Endothelial cell of umbilical vein (primary cell): Measurements from ENCODE around the gene FBXO2. TPM values are rescaled to one million over a fixed set of nuclear protein-coding genes. Genes with fewer than 3 reads are reported as not detected.

Experiments used
- BruUV-seq: library from RNA; stranded (reverse); fragments of 400-500 nt; replicated peaks from 2 replicates; lab custom pipeline; 2021; lab: Mats Ljungman, UMichigan
- CTCF ChIA-PET: fragments of 300-600, 350-600 bp; sonication (Branson Sonifier 250); formaldehyde crosslinking; loops from one replicate; lab custom pipeline; 2021; ENCODE audit warnings: antibody characterized with exemption, inconsistent platforms; lab: Charles Lee
- POLR2A ChIA-PET: fragments of 300-600, 350-600 bp; sonication (Branson Sonifier 250); formaldehyde crosslinking; loops from one replicate; lab custom pipeline; 2021; ENCODE audit warnings: antibody characterized with exemption, inconsistent platforms; lab: Charles Lee
- DNase-seq: peaks from one replicate; pipeline ENCODE4 v3.0.0-alpha.2; 2011; ENCODE audit warnings: low read depth, low spot score
- FAIRE-seq: peaks from 2 replicates; lab custom pipeline; 2011; peaks lifted over from hg19 to GRCh38; lab: Jason Lieb, UNC
- H2AFZ ChIP-seq: 2 replicates; pipeline ENCODE4 v1.6.0; 2012; ENCODE audit warnings: low read depth, low read length, control low read depth, inconsistent platforms
- H3K27ac ChIP-seq: 2 replicates; pipeline ENCODE4 v1.5.1; 2011; ENCODE audit warnings: low read depth, mild to moderate bottlenecking, control low read depth, low read length, moderate library complexity; ENCODE audit not compliant: insufficient read depth
- H3K27me3 ChIP-seq, 2 experiments: 2 replicates each; pipeline versions ENCODE4 v1.6.0 to v1.6.1; 2011; ENCODE audit warnings: low read length in 2 of 2, mixed read lengths in 1 of 2; ENCODE audit not compliant: control insufficient read depth in 2 of 2, insufficient read depth in 2 of 2
- H3K36me3 ChIP-seq, 2 experiments: 2 replicates in 1 of 2; 3 replicates in 1 of 2; pipeline ENCODE4 v1.5.1; 2011; ENCODE audit warnings: low read length in 2 of 2, mild to moderate bottlenecking in 1 of 2, moderate library complexity in 1 of 2; ENCODE audit not compliant: control insufficient read depth in 2 of 2, insufficient read depth in 2 of 2; ENCODE audit errors: extremely low read depth in 1 of 2
- H3K4me1 ChIP-seq: 3 replicates; pipeline ENCODE4 v1.5.1; 2011; ENCODE audit warnings: mild to moderate bottlenecking, low read length; ENCODE audit not compliant: control insufficient read depth, insufficient read depth; ENCODE audit errors: extremely low read depth
- H3K4me2 ChIP-seq: 2 replicates; pipeline ENCODE4 v1.6.1; 2011; ENCODE audit warnings: low read length, control low read depth, mixed read lengths; ENCODE audit not compliant: insufficient read depth
- H3K4me3 ChIP-seq, 3 experiments: fragments of 200-600 bp in 1 of 3; sonication (generic), shearing (Covaris generic) in 1 of 3; replicated peaks in 1 of 3; 2 replicates each; pipeline ENCODE4 v1.5.1; 2011 to 2016; ENCODE audit warnings: control low read depth in 3 of 3, low read length in 3 of 3, mild to moderate bottlenecking in 2 of 3, inconsistent platforms in 1 of 3, low read depth in 1 of 3, moderate library complexity in 1 of 3; ENCODE audit not compliant: insufficient read depth in 1 of 3
- H3K79me2 ChIP-seq: 2 replicates; pipeline ENCODE4 v1.6.0; 2012; ENCODE audit warnings: low read length, inconsistent platforms; ENCODE audit not compliant: control insufficient read depth, insufficient read depth
- H3K9ac ChIP-seq: replicated peaks from 2 replicates; pipeline ENCODE3; 2011; ENCODE audit warnings: low read length, control low read depth; ENCODE audit not compliant: insufficient read depth; ENCODE audit errors: extremely low read depth
- H3K9me1 ChIP-seq: replicated peaks from 3 replicates; pipeline ENCODE4 v1.6.0; 2011; ENCODE audit warnings: mild to moderate bottlenecking, low read length; ENCODE audit not compliant: control insufficient read depth, insufficient read depth; ENCODE audit errors: extremely low read depth
- H3K9me3 ChIP-seq: replicated peaks from 2 replicates; pipeline ENCODE4 v1.5.1; 2012; ENCODE audit warnings: low read length, inconsistent platforms; ENCODE audit not compliant: control insufficient read depth, insufficient read depth
- H4K20me1 ChIP-seq: replicated peaks from 2 replicates; pipeline ENCODE3; 2011; ENCODE audit warnings: mild to moderate bottlenecking, low read length; ENCODE audit not compliant: control insufficient read depth, insufficient read depth; ENCODE audit errors: extremely low read depth
- FOS ChIP-seq: IDR thresholded peaks from 2 replicates; pipeline ENCODE4 v1.6.1; 2011; ENCODE audit warnings: mild to moderate bottlenecking, low read length, moderate library complexity, borderline replicate concordance; ENCODE audit not compliant: insufficient read depth
- GATA2 ChIP-seq: IDR thresholded peaks from 2 replicates; pipeline ENCODE4 v1.7.0; 2011; ENCODE audit warnings: low read depth, mild to moderate bottlenecking, moderate library complexity, mixed read lengths, low read length; ENCODE audit not compliant: insufficient read length, insufficient read depth
- JUN ChIP-seq: IDR thresholded peaks from 2 replicates; pipeline ENCODE4 v1.6.1; 2011; ENCODE audit warnings: borderline replicate concordance, low read depth; ENCODE audit not compliant: insufficient read length, insufficient read depth
- MYC ChIP-seq: IDR thresholded peaks from one replicate; pipeline ENCODE4 v1.6.1; 2011; ENCODE audit warnings: mild to moderate bottlenecking, low read depth, low read length
- dilution Hi-C: fragments of 300-500 bp; cut with MboI; formaldehyde crosslinking; loops from one replicate; pipeline ENCODE4 v1.15.0; 2019; ENCODE audit warnings: low sequenced_read_pairs; ENCODE audit not compliant: extremely low pct_ligation_motif_present
- intact Hi-C: fragments of 100-400 bp; cut with micrococcal nuclease; formaldehyde crosslinking; loops from one replicate; pipeline ENCODE4 v1.10.0; 2022
- polyA plus RNA-seq, 4 experiments: library from polyadenylated mRNA; depleted of rRNA in 3 of 4; stranded (reverse) in 3 of 4; unstranded in 1 of 4; fragments of >200 nt; gene quantifications; 2 replicates each; pipeline versions ENCODE4 v1.2.1 to v1.2.3, GENCODE V29; 2011 to 2012; ENCODE audit warnings: missing spikeins in 1 of 4
- total RNA-seq: library from RNA; stranded (reverse); gene quantifications from 2 replicates; pipeline ENCODE4 v1.2.3, GENCODE V29; 2021
- TF ChIP-seq, protein P1 (sequence below), 2 donors: IDR thresholded peaks; 1 replicate in 1 of 2; 2 replicates in 1 of 2; pipeline ENCODE4 v1.5.1; 2011; ENCODE audit warnings: low read length in 2 of 2, mild to moderate bottlenecking in 2 of 2, moderate library complexity in 2 of 2, control low read depth in 1 of 2, inconsistent platforms in 1 of 2, low read depth in 1 of 2; ENCODE audit not compliant: insufficient read depth in 1 of 2; ENCODE audit errors: extremely low read depth in 1 of 2

The FBXO2 gene
- total and polyA plus RNA-seq, 2 donors (not counting 3 experiments of a cell fraction or from before 2014, with no cell fraction given), result 0.42 to 0.91 TPM

DNA sequence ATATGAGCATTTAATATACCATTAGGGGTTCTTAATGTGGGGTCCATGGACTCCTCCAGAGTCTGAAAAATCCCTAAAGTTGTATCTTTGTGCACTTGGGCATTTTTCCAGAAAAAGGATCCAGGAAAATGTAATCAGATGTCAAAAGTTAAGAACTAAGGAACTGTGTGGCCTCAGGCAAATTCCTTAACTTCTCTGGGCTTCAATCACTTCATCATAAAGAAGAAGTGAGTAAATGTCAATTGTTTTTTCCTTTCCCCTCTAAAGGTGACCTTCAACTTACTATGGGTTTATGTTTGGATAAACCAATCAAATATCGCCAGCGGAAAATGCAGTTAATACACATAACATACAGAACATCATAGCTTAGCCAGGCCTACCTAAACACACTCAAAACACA lies 24.2 kb upstream of the FBXO2 start:
- H3K4me1 ChIP-seq, result peaks cover 7% of the 10 kb centered on the region
- peaks cover 3 to 6% of the 10 kb centered on the region in 2 experiments for H3K27me3 ChIP-seq
- no peaks in the 10 kb centered on the region for H3K9me1 ChIP-seq
- no peak for DNase-seq
- ChIA-PET POLR2A (no interaction called here), CTCF (interaction anchor here (1.0 kb wide), 1 partner anchor 28 kb away, joined by 5 read pairs; no protein-coding TSS in a partner anchor)
- intact Hi-C loops, result no loop called here
- no peaks in the 10 kb centered on the region for H3K79me2 ChIP-seq
- no peak overlapping the region for H3K9ac ChIP-seq
- dilution Hi-C loops, result no loop called here
- no peak for TF ChIP-seq MYC
- TF ChIP-seq FOS, result no peak
- TF ChIP-seq JUN, result no peak
- TF ChIP-seq, protein P1, sequence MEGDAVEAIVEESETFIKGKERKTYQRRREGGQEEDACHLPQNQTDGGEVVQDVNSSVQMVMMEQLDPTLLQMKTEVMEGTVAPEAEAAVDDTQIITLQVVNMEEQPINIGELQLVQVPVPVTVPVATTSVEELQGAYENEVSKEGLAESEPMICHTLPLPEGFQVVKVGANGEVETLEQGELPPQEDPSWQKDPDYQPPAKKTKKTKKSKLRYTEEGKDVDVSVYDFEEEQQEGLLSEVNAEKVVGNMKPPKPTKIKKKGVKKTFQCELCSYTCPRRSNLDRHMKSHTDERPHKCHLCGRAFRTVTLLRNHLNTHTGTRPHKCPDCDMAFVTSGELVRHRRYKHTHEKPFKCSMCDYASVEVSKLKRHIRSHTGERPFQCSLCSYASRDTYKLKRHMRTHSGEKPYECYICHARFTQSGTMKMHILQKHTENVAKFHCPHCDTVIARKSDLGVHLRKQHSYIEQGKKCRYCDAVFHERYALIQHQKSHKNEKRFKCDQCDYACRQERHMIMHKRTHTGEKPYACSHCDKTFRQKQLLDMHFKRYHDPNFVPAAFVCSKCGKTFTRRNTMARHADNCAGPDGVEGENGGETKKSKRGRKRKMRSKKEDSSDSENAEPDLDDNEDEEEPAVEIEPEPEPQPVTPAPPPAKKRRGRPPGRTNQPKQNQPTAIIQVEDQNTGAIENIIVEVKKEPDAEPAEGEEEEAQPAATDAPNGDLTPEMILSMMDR (IDR thresholded peaks at IDR 0.05; ENCODE audit: extremely low read depth in 1 of 2, insufficient read depth in 1 of 2, low read depth in 1 of 2, low read length in 2 of 2), result no peak
- TF ChIP-seq GATA2, result no peak
- FAIRE-seq, result no peak
- no peaks in the 10 kb centered on the region for H4K20me1 ChIP-seq
- no peak overlapping the region for H2AFZ ChIP-seq
- H3K9me3 ChIP-seq, result no peaks in the 10 kb centered on the region
- no peak overlapping the region for H3K4me3 ChIP-seq
- no peak overlapping the region for H3K4me2 ChIP-seq
- H3K36me3 ChIP-seq, result peaks cover 0 to 14% of the 10 kb centered on the region in 2 experiments
- BruUV-seq, result no TSS peak
- H3K27ac ChIP-seq, result no peak overlapping the region
